Measurements from ENCODE around the gene PMFBP1. TPM values are rescaled to one million over a fixed set of nuclear protein-coding genes. Genes with fewer than 3 reads are reported as not detected.

PMFBP1 gene
- total RNA-seq, 1 experiment from 2014 or later, result 5.6 TPM

GRCh38 chr16:72124148-72124547, 47.8 kb downstream of the PMFBP1 start:
- H4K20me1 ChIP-seq (ENCODE audit: insufficient read depth), result no peaks in the 10 kb centered on the region
- intact Hi-C loops (cut with micrococcal nuclease), result no loop called here
- POLR2A ChIA-PET, result no interaction called here
- no peak overlapping the region for H3K4me3 ChIP-seq (replicated peaks in 1 of 2; ENCODE audit: low read depth in 1 of 2, low read length in 2 of 2)
- H3K27me3 ChIP-seq (ENCODE audit: insufficient read depth, low read length), result no peaks in the 10 kb centered on the region
- BruUV-seq (replicated peaks), result no TSS peak
- no peak overlapping the region for H2AFZ ChIP-seq (ENCODE audit: low read depth, low read length, poor library complexity, severe bottlenecking)
- no peaks in the 10 kb centered on the region for H3K79me2 ChIP-seq (ENCODE audit: insufficient read depth, low read length)
- H3K9me3 ChIP-seq (ENCODE audit: control insufficient read depth in 1 of 2, insufficient read depth in 1 of 2, low read depth in 1 of 2, low read length in 2 of 2), result no peaks in the 10 kb centered on the region
- H3K4me1 ChIP-seq (ENCODE audit: control insufficient read depth in 1 of 2, insufficient read depth in 2 of 2, low read length in 2 of 2), result no peaks in the 10 kb centered on the region
- no peaks in the 10 kb centered on the region for H3K9me2 ChIP-seq (ENCODE audit: insufficient read depth)
- H3K4me2 ChIP-seq (ENCODE audit: low read length), result no peak overlapping the region
- no peak overlapping the region for H3K9ac ChIP-seq (ENCODE audit: low read length)
- TF ChIP-seq ATF3 (IDR thresholded peaks at IDR 0.05) (no peak), SP1 (IDR thresholded peaks at IDR 0.05; ENCODE audit: low read depth) (no peak), POLR2AphosphoS5 (IDR thresholded peaks at IDR 0.05; ENCODE audit: low read depth, low read length) (no peak), ZBTB33 (IDR thresholded peaks at IDR 0.05; ENCODE audit: extremely low read depth, insufficient replicate concordance, low read length) (no peak), FOSL1 (IDR thresholded peaks at IDR 0.05; ENCODE audit: low read depth) (no peak), MAX (IDR thresholded peaks at IDR 0.05) (no peak), CTCF (IDR thresholded peaks at IDR 0.05 in 2 of 3, conservative IDR thresholded peaks at IDR 0.05 in 1 of 3; ENCODE audit: borderline replicate concordance in 1 of 3, insufficient read depth in 1 of 3, low read depth in 2 of 3, low read length in 2 of 3) (no peak), EZH2phosphoT487 (IDR thresholded peaks at IDR 0.05; ENCODE audit: borderline replicate concordance) (no peak), EGR1 (IDR thresholded peaks at IDR 0.05; ENCODE audit: low read depth) (no peak), SRF (IDR thresholded peaks at IDR 0.05; ENCODE audit: low read depth) (no peak), ZNF274 (IDR thresholded peaks at IDR 0.05; ENCODE audit: low read depth, low read length) (no peak), RAD21 (IDR thresholded peaks at IDR 0.05; ENCODE audit: low read depth) (no peak), ZFX (IDR thresholded peaks at IDR 0.05) (no peak), SIN3A (IDR thresholded peaks at IDR 0.05; ENCODE audit: low read depth) (no peak), POLR2A (IDR thresholded peaks at IDR 0.05; ENCODE audit: borderline replicate concordance, extremely low read depth, insufficient read depth, insufficient read length) (no peak), TCF7L2 (IDR thresholded peaks at IDR 0.05; ENCODE audit: borderline replicate concordance, extremely low read depth, insufficient read depth, insufficient read length) (no peak), ELF1 (IDR thresholded peaks at IDR 0.05; ENCODE audit: borderline replicate concordance, low read depth) (no peak), JUND (IDR thresholded peaks at IDR 0.05) (no peak), CBX3 (IDR thresholded peaks at IDR 0.05; ENCODE audit: low read depth) (no peak)
- DNase-seq (ENCODE audit: low read depth, low spot score) (no peak), ATAC-seq (no peak)
- RAD21 ChIA-PET (ENCODE audit: low non-redundant PET in 1 of 2, low total read pairs in 2 of 2, uncharacterized antibody in 2 of 2, unreplicated experiment in 2 of 2), result interaction anchor here in 1 of 2 experiments (0.5 kb wide), 1 partner anchor 99 kb away, joined by 4 read pairs; no protein-coding TSS in a partner anchor
- CTCF ChIA-PET, result interaction anchor here (1.5 to 2.2 kb wide), 3 partner anchors 276 to 1754 kb away, joined by 3 to 15 read pairs (median 13); no protein-coding TSS in a partner anchor
- no peaks in the 10 kb centered on the region for H3K36me3 ChIP-seq (ENCODE audit: control insufficient read depth in 1 of 2, insufficient read depth in 2 of 2, low read length in 2 of 2)
- no peak overlapping the region for H3K27ac ChIP-seq (ENCODE audit: low read depth, low read length)

Data from HCT116 (cell line).